IMR-90 (cell line): ENCODE measurements around the gene MYEF2. TPM values are rescaled to one million over a fixed set of nuclear protein-coding genes. Genes with fewer than 3 reads are reported as not detected.

Source experiments
- ATAC-seq: fragments of 200-7000 bp; cut with Tn5 transposase; 2 replicates; pipeline ENCODE4 v1.9.1; 2020; ENCODE audit warnings: low read depth, mild to moderate bottlenecking, moderate library complexity
- BruUV-seq: library from RNA; stranded (reverse); fragments of 400-500 nt; replicated peaks from 2 replicates; lab custom pipeline; 2021; lab: Mats Ljungman, UMichigan
- CTCF ChIA-PET: fragments of 300-600 bp; formaldehyde crosslinking; extraction: SDS; loops from one replicate; lab custom pipeline; 2021; ENCODE audit warnings: antibody characterized with exemption; lab: Yijun Ruan, JAX
- POLR2A ChIA-PET: fragments of 300-600 bp; sonication (Branson Sonifier 250); formaldehyde crosslinking; loops from one replicate; lab custom pipeline; 2022; ENCODE audit warnings: antibody characterized with exemption; ENCODE audit not compliant: unreplicated experiment; lab: Charles Lee
- DNase-seq: peaks from one replicate; pipeline ENCODE4 v3.0.0; 2013
- H2AFZ ChIP-seq: replicated peaks from 2 replicates; pipeline ENCODE3; 2013; ENCODE audit warnings: low read length, mild to moderate bottlenecking; ENCODE audit not compliant: poor library complexity
- H2AK5ac ChIP-seq: 2 replicates; pipeline ENCODE4 v1.6.1; 2013; ENCODE audit warnings: low read depth, low read length, inconsistent platforms
- H2AK9ac ChIP-seq: replicated peaks from 2 replicates; pipeline ENCODE3; 2013; ENCODE audit warnings: mild to moderate bottlenecking, low read depth, low read length, moderate library complexity; ENCODE audit not compliant: poor library complexity
- H2BK120ac ChIP-seq: 2 replicates; pipeline ENCODE4 v1.6.1; 2013; ENCODE audit warnings: low read depth, low read length, inconsistent platforms
- H2BK15ac ChIP-seq: 3 replicates; pipeline ENCODE4 v1.6.1; 2013; ENCODE audit warnings: low read depth, low read length, inconsistent platforms
- H2BK20ac ChIP-seq: 2 replicates; pipeline ENCODE4 v1.6.1; 2013; ENCODE audit warnings: low read depth, mild to moderate bottlenecking, inconsistent platforms, low read length, moderate library complexity
- H2BK5ac ChIP-seq: 2 replicates; pipeline ENCODE4 v1.6.1; 2013; ENCODE audit warnings: mild to moderate bottlenecking, low read depth, low read length, inconsistent platforms; ENCODE audit not compliant: poor library complexity, severe bottlenecking
- H3K14ac ChIP-seq: replicated peaks from 2 replicates; pipeline ENCODE4 v1.6.1; 2013; ENCODE audit warnings: low read depth, low read length, inconsistent platforms
- H3K18ac ChIP-seq: 2 replicates; pipeline ENCODE4 v1.6.1; 2013; ENCODE audit warnings: low read depth, low read length, control low read depth
- H3K23ac ChIP-seq: 2 replicates; pipeline ENCODE4 v1.6.1; 2013; ENCODE audit warnings: low read depth, low read length, inconsistent platforms
- H3K27ac ChIP-seq: 2 replicates; pipeline ENCODE4 v1.5.1; 2013; ENCODE audit warnings: mild to moderate bottlenecking, control low read depth, low read length; ENCODE audit not compliant: insufficient read depth
- H3K27me3 ChIP-seq: 2 replicates; pipeline ENCODE4 v1.6.1; 2013; ENCODE audit warnings: low read length; ENCODE audit not compliant: control insufficient read depth, insufficient read depth
- H3K36me3 ChIP-seq: 2 replicates; pipeline ENCODE4 v1.6.1; 2013; ENCODE audit warnings: low read length, mixed read lengths; ENCODE audit not compliant: control insufficient read depth, insufficient read depth
- H3K4ac ChIP-seq: 2 replicates; pipeline ENCODE4 v1.6.1; 2013; ENCODE audit warnings: low read depth, low read length, inconsistent platforms
- H3K4me1 ChIP-seq: 2 replicates; pipeline ENCODE4 v1.6.1; 2013; ENCODE audit warnings: low read length, mixed read lengths; ENCODE audit not compliant: control insufficient read depth, insufficient read depth
- H3K4me2 ChIP-seq: 2 replicates; pipeline ENCODE4 v1.6.1; 2013; ENCODE audit warnings: low read depth, mild to moderate bottlenecking, control low read depth, low read length, moderate library complexity
- H3K4me3 ChIP-seq: 2 replicates; pipeline ENCODE4 v1.5.1; 2013; ENCODE audit warnings: low read depth, mild to moderate bottlenecking, control low read depth, low read length, moderate library complexity; ENCODE audit not compliant: insufficient read depth
- H3K56ac ChIP-seq: 2 replicates; pipeline ENCODE4 v1.6.1; 2013; ENCODE audit warnings: low read length, inconsistent platforms; ENCODE audit not compliant: insufficient read depth; ENCODE audit errors: extremely low read depth
- H3K79me1 ChIP-seq, 2 experiments: 2 replicates each; pipeline ENCODE4 v1.6.1; 2013; ENCODE audit warnings: low read length in 2 of 2, inconsistent platforms in 1 of 2, low read depth in 1 of 2
- H3K9ac ChIP-seq: 2 replicates; pipeline ENCODE4 v1.6.1; 2013; ENCODE audit warnings: low read depth, low read length, control low read depth
- H3K9me1 ChIP-seq: 2 replicates; pipeline ENCODE4 v1.6.1; 2013; ENCODE audit warnings: low read length, inconsistent platforms; ENCODE audit not compliant: insufficient read depth
- H3K9me3 ChIP-seq: 2 replicates; pipeline ENCODE4 v1.6.1; 2013; ENCODE audit warnings: low read length; ENCODE audit not compliant: control insufficient read depth, insufficient read depth
- H4K20me1 ChIP-seq: 2 replicates; pipeline ENCODE4 v1.6.1; 2013; ENCODE audit warnings: low read length, inconsistent platforms; ENCODE audit not compliant: insufficient read depth
- H4K5ac ChIP-seq: 2 replicates; pipeline ENCODE4 v1.6.1; 2013; ENCODE audit warnings: mild to moderate bottlenecking, low read depth, low read length, control low read depth
- H4K8ac ChIP-seq, 2 experiments: 2 replicates each; pipeline ENCODE4 v1.6.1; 2013; ENCODE audit warnings: low read depth in 2 of 2, low read length in 2 of 2, control low read depth in 1 of 2, inconsistent platforms in 1 of 2
- H4K91ac ChIP-seq: 2 replicates; pipeline ENCODE4 v1.6.1; 2013; ENCODE audit warnings: low read depth, low read length, inconsistent platforms; ENCODE audit not compliant: insufficient read depth
- BHLHE40 ChIP-seq: fragments of 150-350 bp; IDR thresholded peaks from 2 replicates; pipeline ENCODE4 v1.6.1; 2016; ENCODE audit warnings: mild to moderate bottlenecking, low read depth, low read length
- CEBPB ChIP-seq: IDR thresholded peaks from 2 replicates; pipeline ENCODE4 v1.6.1; 2012; ENCODE audit warnings: low read depth, low read length, improper control_type of control experiment
- CHD1 ChIP-seq: IDR thresholded peaks from 2 replicates; pipeline ENCODE4 v1.6.1; 2012; ENCODE audit warnings: low read depth, low read length, improper control_type of control experiment
- CTCF ChIP-seq: conservative IDR thresholded peaks from 2 replicates; pipeline ENCODE4 v1.5.1; 2012; ENCODE audit warnings: mild to moderate bottlenecking, low read depth, low read length, improper control_type of control experiment
- ELK1 ChIP-seq: fragments of 150-350 bp; IDR thresholded peaks from 2 replicates; pipeline ENCODE4 v1.6.1; 2016; ENCODE audit warnings: low read depth, mild to moderate bottlenecking, low read length, moderate library complexity, borderline replicate concordance
- FOS ChIP-seq: fragments of 150-350 bp; IDR thresholded peaks from 2 replicates; pipeline ENCODE4 v1.6.1; 2016; ENCODE audit warnings: low read depth, low read length
- MAFK ChIP-seq: IDR thresholded peaks from 2 replicates; pipeline ENCODE4 v1.6.1; 2012; ENCODE audit warnings: low read depth, low read length, improper control_type of control experiment
- MAZ ChIP-seq: IDR thresholded peaks from 2 replicates; pipeline ENCODE4 v1.6.1; 2012; ENCODE audit warnings: low read depth, mild to moderate bottlenecking, low read length, improper control_type of control experiment, moderate library complexity, borderline replicate concordance
- MXI1 ChIP-seq: IDR thresholded peaks from 2 replicates; pipeline ENCODE4 v1.6.1; 2012; ENCODE audit warnings: low read depth, mild to moderate bottlenecking, low read length, moderate library complexity, borderline replicate concordance
- NFE2L2 ChIP-seq: fragments of 150-350 bp; IDR thresholded peaks from 2 replicates; pipeline ENCODE4 v1.6.1; 2016; ENCODE audit warnings: low read depth, mild to moderate bottlenecking, low read length
- POLR2A ChIP-seq: IDR thresholded peaks from 2 replicates; pipeline ENCODE4 v1.6.1; 2012; ENCODE audit warnings: mild to moderate bottlenecking, low read depth, low read length
- RAD21 ChIP-seq: IDR thresholded peaks from 2 replicates; pipeline ENCODE4 v1.6.1; 2012; ENCODE audit warnings: low read length, improper control_type of control experiment
- RFX5 ChIP-seq: IDR thresholded peaks from 2 replicates; pipeline ENCODE4 v1.8.0; 2012; ENCODE audit warnings: low read depth, mild to moderate bottlenecking, low read length, moderate library complexity
- SMC3 ChIP-seq: fragments of 150-350 bp; IDR thresholded peaks from 2 replicates; pipeline ENCODE4 v1.6.1; 2016; ENCODE audit warnings: low read depth, mild to moderate bottlenecking, antibody characterized with exemption, low read length, moderate library complexity
- USF2 ChIP-seq: fragments of 150-350 bp; IDR thresholded peaks from 2 replicates; pipeline ENCODE4 v1.6.1; 2017; ENCODE audit warnings: mild to moderate bottlenecking, antibody characterized with exemption, low read length, low read depth
- WGBS, 2 experiments: methylation state at CpG; one replicate each; pipeline versions ENCODE4 v1.1.5 to v1.1.7; 2013; ENCODE audit warnings: missing lambda C conversion rate in 2 of 2; ENCODE audit not compliant: insufficient read length in 1 of 2; ENCODE audit errors: extremely low coverage in 2 of 2; 5-methylcytosine and 5-hydroxymethylcytosine counted together
- dilution Hi-C: fragments of 300-500 bp; cut with HindIII; formaldehyde crosslinking; loops from one replicate; pipeline ENCODE4 v1.14.3; 2018; ENCODE audit warnings: low sequenced_read_pairs; ENCODE audit not compliant: unreplicated experiment
- in situ Hi-C: fragments of 300-500 bp; cut with MboI; formaldehyde crosslinking; loops from 3 replicates; pipeline ENCODE4 v1.14.3; 2019; ENCODE audit warnings: low sequenced_read_pairs, inconsistent platforms, mixed read lengths
- intact Hi-C: fragments of 100-400 bp; cut with micrococcal nuclease; formaldehyde crosslinking; loops from 2 replicates; pipeline ENCODE4 v1.10.0; 2022
- polyA plus RNA-seq, 3 experiments: library from polyadenylated mRNA; depleted of rRNA; stranded (reverse); fragments of >200 nt; gene quantifications; 2 replicates each; pipeline ENCODE4 v1.2.3, GENCODE V29; 2012; ENCODE audit warnings: low replicate concordance in 1 of 3
- total RNA-seq: library from RNA; depleted of rRNA; stranded (reverse); fragments of >200 nt; gene quantifications from 2 replicates; pipeline ENCODE4 v1.2.3, GENCODE V29; 2012

The MYEF2 gene
- total and polyA plus RNA-seq, 2 of the 4 experiments (the other 2 are of a cell fraction) = 4.5 to 5.8 TPM

GRCh38 chr15:48205981-48206380, 27.9 kb upstream of the MYEF2 start, which contains the start of gene SLC12A1:
Gene SLC12A1, plus strand, starts transcription at chr15:48206302. Its CDS starts 1,418 bp downstream, at chr15:48207720.
- WGBS, 2 experiments = no CpG with 5 or more reads among the region's 1 CpG
- Histone ChIP-seq H3K14ac (no peak within 1 kb of the TSS), H3K27me3 (no peaks in the 10 kb centered on the region), H3K4me1 (no peaks in the 10 kb centered on the region), H4K5ac (no peak within 1 kb of the TSS), H3K9ac (no peak within 1 kb of the TSS), H2AK5ac (no peak within 1 kb of the TSS), H2AK9ac (no peak within 1 kb of the TSS), H2BK120ac (no peak within 1 kb of the TSS), H2BK5ac (no peak within 1 kb of the TSS), H4K20me1 (no peaks in the 10 kb centered on the region), H2BK20ac (no peak within 1 kb of the TSS), H2AFZ (no peak within 1 kb of the TSS), H3K27ac (no peak within 1 kb of the TSS), H3K23ac (no peak within 1 kb of the TSS), H3K4me2 (no peak within 1 kb of the TSS), H4K8ac (no peak within 1 kb of the TSS), H2BK15ac (no peak within 1 kb of the TSS), H3K9me3 (no peaks in the 10 kb centered on the region), H3K9me1 (no peaks in the 10 kb centered on the region), H4K91ac (no peak within 1 kb of the TSS), H3K4ac (no peak within 1 kb of the TSS), H3K4me3 (no peak within 1 kb of the TSS), H3K18ac (no peak within 1 kb of the TSS), H3K36me3 (no peaks in the 10 kb centered on the region), H3K56ac (no peak within 1 kb of the TSS), H3K79me1 (no peaks in the 10 kb centered on the region)
- no peak for TF ChIP-seq RAD21
- TF ChIP-seq MXI1 = no peak
- TF ChIP-seq CHD1 = no peak
- TF ChIP-seq ELK1 = no peak
- no peak for TF ChIP-seq RFX5
- TF ChIP-seq CTCF = no peak
- no peak for TF ChIP-seq FOS
- no peak for TF ChIP-seq NFE2L2
- no peak for TF ChIP-seq SMC3
- TF ChIP-seq CEBPB = no peak
- TF ChIP-seq USF2 = no peak
- TF ChIP-seq MAZ = no peak
- TF ChIP-seq MAFK = no peak
- no peak for TF ChIP-seq BHLHE40
- no peak for TF ChIP-seq POLR2A
- intact Hi-C loops (no loop called here), in situ Hi-C loops (no loop called here), dilution Hi-C loops (no loop called here)
- ChIA-PET POLR2A (no interaction called here), CTCF (no interaction called here)
- DNase-seq (no peak), ATAC-seq (no peak)
- no TSS peak for BruUV-seq
